ENCODE results near the gene THAP3.
A peak's percentile ranks its signal among the peaks of the same experiment; 100 is the strongest.

Gene THAP3

DNA sequence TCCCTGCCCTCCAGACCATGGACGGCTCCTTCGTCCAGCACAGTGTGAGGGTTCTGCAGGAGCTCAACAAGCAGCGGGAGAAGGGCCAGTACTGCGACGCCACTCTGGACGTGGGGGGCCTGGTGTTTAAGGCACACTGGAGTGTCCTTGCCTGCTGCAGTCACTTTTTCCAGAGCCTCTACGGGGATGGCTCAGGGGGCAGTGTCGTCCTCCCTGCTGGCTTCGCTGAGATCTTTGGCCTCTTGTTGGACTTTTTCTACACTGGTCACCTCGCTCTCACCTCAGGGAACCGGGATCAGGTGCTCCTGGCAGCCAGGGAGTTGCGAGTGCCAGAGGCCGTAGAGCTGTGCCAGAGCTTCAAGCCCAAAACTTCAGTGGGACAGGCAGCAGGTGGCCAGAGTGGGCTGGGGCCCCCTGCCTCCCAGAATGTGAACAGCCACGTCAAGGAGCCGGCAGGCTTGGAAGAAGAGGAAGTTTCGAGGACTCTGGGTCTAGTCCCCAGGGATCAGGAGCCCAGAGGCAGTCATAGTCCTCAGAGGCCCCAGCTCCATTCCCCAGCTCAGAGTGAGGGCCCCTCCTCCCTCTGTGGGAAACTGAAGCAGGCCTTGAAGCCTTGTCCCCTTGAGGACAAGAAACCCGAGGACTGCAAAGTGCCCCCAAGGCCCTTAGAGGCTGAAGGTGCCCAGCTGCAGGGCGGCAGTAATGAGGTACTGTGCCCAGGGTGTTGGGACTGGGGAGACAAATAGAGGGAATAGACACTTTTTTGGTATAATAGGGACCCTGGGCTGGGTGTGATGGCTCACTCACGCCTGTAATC is 43.9 kb upstream of the THAP3 start:
- H3K4me3 ChIP-seq (ENCODE audit: control insufficient read depth, low read depth, low read length): peak overlapping the region; percentile 72
- TF ChIP-seq, protein P1, sequence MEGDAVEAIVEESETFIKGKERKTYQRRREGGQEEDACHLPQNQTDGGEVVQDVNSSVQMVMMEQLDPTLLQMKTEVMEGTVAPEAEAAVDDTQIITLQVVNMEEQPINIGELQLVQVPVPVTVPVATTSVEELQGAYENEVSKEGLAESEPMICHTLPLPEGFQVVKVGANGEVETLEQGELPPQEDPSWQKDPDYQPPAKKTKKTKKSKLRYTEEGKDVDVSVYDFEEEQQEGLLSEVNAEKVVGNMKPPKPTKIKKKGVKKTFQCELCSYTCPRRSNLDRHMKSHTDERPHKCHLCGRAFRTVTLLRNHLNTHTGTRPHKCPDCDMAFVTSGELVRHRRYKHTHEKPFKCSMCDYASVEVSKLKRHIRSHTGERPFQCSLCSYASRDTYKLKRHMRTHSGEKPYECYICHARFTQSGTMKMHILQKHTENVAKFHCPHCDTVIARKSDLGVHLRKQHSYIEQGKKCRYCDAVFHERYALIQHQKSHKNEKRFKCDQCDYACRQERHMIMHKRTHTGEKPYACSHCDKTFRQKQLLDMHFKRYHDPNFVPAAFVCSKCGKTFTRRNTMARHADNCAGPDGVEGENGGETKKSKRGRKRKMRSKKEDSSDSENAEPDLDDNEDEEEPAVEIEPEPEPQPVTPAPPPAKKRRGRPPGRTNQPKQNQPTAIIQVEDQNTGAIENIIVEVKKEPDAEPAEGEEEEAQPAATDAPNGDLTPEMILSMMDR (IDR thresholded peaks at IDR 0.05; ENCODE audit: control insufficient read depth, insufficient read depth, low read depth, low read length, missing control alignments): peak; percentile 25
- DNase-seq (ENCODE audit: low read depth): no peak

GRCh38 chr1:6581561-6582305 is 42.9 kb upstream of the THAP3 start:
- TF ChIP-seq, protein P1 (IDR thresholded peaks at IDR 0.05; ENCODE audit: control insufficient read depth, insufficient read depth, low read depth, low read length, missing control alignments): no peak
- no peak for DNase-seq (ENCODE audit: low read depth)
- no peak overlapping the region for H3K4me3 ChIP-seq (ENCODE audit: control insufficient read depth, low read depth, low read length)

GRCh38 chr1:6582370-6582769 is 42.3 kb upstream of the THAP3 start:
- no peak overlapping the region for H3K4me3 ChIP-seq (ENCODE audit: control insufficient read depth, low read depth, low read length)
- TF ChIP-seq, protein P1 (IDR thresholded peaks at IDR 0.05; ENCODE audit: control insufficient read depth, insufficient read depth, low read depth, low read length, missing control alignments): no peak
- DNase-seq (ENCODE audit: low read depth): no peak

DNA sequence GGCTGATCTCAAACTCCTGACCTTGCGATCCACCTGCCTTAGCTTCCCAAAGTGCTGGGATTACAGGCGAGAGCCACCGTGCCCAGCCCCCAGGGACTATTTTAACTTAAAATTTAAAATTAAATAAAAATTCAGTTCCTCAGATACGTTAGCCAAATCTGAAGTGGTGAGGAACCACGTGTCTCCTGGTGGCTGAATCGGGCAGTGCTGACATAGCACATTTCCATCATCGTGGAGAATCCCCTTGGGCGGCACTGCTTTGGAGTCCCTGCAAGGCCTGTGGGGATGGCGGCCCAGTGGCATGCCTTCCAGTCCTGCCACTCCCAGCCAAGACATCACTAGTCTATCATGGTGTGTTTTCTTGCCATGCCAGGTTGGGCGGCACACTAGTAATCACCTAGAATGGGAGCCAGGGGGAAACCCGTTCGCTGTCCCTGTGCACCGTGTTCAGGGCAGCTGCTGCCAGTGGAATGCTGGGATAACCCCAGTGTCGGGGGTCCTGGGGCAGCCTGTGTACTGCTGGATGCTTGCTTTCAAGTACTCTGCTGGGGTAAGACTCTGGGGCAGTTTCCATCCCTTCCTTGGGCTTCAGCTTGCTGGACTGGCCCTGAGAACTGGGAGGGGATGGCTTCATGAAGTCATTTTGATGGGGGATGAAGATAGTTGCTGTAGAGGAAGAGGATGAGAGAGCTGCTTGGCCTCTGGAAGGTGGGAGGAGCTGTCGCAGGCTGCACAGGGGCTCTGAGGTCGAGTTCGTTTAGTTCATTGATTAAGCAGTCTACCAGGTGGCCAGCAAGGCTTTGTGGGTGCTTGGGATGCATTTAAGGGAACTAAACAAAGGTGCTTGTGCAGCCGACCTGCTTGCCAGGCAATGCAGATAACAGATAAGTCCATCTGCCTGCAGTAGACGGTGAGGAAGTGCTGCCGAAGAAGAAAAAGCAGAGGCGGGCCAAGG is 40.3 kb upstream of the THAP3 start:
- H3K4me3 ChIP-seq (ENCODE audit: control insufficient read depth, low read depth, low read length): no peak overlapping the region
- DNase-seq (ENCODE audit: low read depth): no peak
- TF ChIP-seq, protein P1 (IDR thresholded peaks at IDR 0.05; ENCODE audit: control insufficient read depth, insufficient read depth, low read depth, low read length, missing control alignments): peak; percentile 16

DNA sequence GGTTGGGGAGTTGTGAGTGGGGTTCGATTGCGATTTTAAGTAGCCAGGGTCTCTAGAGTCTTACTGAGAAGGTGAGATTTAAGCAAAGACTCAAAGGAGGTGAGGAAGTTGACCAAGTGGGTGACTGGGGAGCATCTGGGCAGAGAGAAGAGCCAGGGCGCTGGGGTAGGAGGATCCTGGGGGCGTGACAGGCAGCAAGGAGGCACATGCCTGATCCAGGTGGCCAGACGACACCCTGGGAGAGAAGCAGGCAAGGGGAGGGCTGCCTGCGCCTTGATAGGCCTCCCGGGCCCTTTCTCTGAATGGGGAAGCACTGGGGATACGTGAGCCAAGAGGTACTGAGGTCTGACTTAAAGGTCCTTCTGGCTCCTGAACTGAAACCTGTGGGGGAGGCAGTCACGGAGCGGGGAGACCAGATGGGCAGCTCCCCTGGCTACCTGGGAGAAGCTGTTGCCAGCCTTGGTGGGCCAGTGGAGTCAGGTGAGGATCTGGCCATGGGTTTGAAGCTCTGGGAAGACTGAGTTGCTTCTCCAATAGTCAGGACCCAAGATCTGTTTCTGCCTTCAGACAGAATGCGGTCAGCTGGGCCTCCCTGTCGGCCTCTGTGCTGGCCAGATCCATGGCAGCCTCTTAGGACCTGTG is 39.5 kb upstream of the THAP3 start:
- TF ChIP-seq, protein P1 (IDR thresholded peaks at IDR 0.05; ENCODE audit: control insufficient read depth, insufficient read depth, low read depth, low read length, missing control alignments): no peak
- H3K4me3 ChIP-seq (ENCODE audit: control insufficient read depth, low read depth, low read length): no peak overlapping the region
- no peak for DNase-seq (ENCODE audit: low read depth)

DNA sequence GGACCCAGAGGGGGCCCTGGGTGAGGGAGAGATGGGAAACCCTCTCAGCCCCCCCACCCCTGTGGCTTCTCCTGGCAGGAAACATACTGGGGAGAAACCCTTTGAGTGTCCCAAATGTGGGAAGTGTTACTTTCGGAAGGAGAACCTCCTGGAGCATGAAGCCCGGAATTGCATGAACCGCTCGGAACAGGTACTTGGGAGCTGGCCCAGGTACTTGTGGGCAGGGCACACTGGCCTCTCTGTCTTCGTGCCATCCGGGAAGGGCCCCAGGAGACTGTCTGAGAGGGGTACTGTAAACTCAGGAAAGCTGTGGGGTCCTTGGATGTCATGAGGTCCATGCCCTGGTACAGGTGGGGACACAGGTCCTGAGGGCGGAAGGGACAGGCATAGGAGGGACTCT is 38.8 kb upstream of the THAP3 start:
- H3K4me3 ChIP-seq (ENCODE audit: control insufficient read depth, low read depth, low read length): no peak overlapping the region
- no peak for DNase-seq (ENCODE audit: low read depth)
- TF ChIP-seq, protein P1 (IDR thresholded peaks at IDR 0.05; ENCODE audit: control insufficient read depth, insufficient read depth, low read depth, low read length, missing control alignments): no peak

All from AG09309 (cell line).